ENCODE data around the gene MTCL1. TPM values are rescaled to one million over a fixed set of nuclear protein-coding genes. Genes with fewer than 3 reads are reported as not detected.

The MTCL1 gene
- total RNA-seq, 1 experiment from 2014 or later: 9.8 TPM

- no peaks in the 10 kb centered on the region for H3K27me3 ChIP-seq
- H3K9me3 ChIP-seq (replicated peaks): no peaks in the 10 kb centered on the region
- no peak for DNase-seq
- no peak overlapping the region for H3K27ac ChIP-seq
- H3K36me3 ChIP-seq: no peaks in the 10 kb centered on the region
- H3K4me1 ChIP-seq: no peaks in the 10 kb centered on the region
- no peak overlapping the region for H3K4me3 ChIP-seq
Measured at GRCh38 chr18:8715599-8715998, 10.2 kb downstream of the MTCL1 start.

- DNase-seq: no peak
- H3K27ac ChIP-seq: no peak overlapping the region
- no peaks in the 10 kb centered on the region for H3K27me3 ChIP-seq
Measured at GRCh38 chr18:8717011-8717770, 11.8 kb downstream of the MTCL1 start.

GRCh38 chr18:8718401-8718913, 13.1 kb downstream of the MTCL1 start:
- DNase-seq: no peak
- no peaks in the 10 kb centered on the region for H3K4me1 ChIP-seq
- no peaks in the 10 kb centered on the region for H3K27me3 ChIP-seq
- H3K36me3 ChIP-seq: no peaks in the 10 kb centered on the region
- H3K9me3 ChIP-seq (replicated peaks): no peaks in the 10 kb centered on the region
- no peak overlapping the region for H3K27ac ChIP-seq
- no peak overlapping the region for H3K4me3 ChIP-seq

More at GRCh38 chr18:8717011-8717770, 11.8 kb downstream of the MTCL1 start:
- Histone ChIP-seq H3K9me3 (replicated peaks) (no peaks in the 10 kb centered on the region), H3K36me3 (no peaks in the 10 kb centered on the region), H3K4me1 (no peaks in the 10 kb centered on the region), H3K4me3 (no peak overlapping the region)

DNA sequence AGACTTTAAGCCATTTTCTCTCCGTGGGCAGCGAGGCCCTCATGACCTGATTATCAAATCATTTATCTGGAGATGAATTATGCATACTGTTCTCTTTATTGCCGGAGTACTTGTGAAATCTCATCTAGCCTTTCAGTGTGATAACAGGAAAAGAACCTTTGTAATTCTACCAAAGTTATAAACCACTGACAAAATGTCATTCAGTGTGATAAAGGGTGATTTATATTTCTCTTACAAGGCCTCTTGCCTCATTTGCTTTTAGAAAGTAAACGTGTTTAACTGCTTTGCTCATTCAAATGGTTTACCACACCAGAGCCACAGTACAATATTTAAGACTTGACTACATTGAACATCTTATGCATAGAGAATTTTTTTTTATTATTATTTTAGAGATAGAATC, 13.8 kb downstream of the MTCL1 start:
- Histone ChIP-seq H3K27ac (no peak overlapping the region), H3K27me3 (no peaks in the 10 kb centered on the region), H3K4me3 (no peak overlapping the region), H3K4me1 (no peaks in the 10 kb centered on the region), H3K36me3 (no peaks in the 10 kb centered on the region), H3K9me3 (replicated peaks) (no peaks in the 10 kb centered on the region)
- DNase-seq: no peak

- H3K36me3 ChIP-seq: no peaks in the 10 kb centered on the region
- H3K27me3 ChIP-seq: no peaks in the 10 kb centered on the region
- DNase-seq: no peak
- H3K4me1 ChIP-seq: no peaks in the 10 kb centered on the region
- H3K4me3 ChIP-seq: no peak overlapping the region
- no peaks in the 10 kb centered on the region for H3K9me3 ChIP-seq (replicated peaks)
- H3K27ac ChIP-seq: no peak overlapping the region
Measured at GRCh38 chr18:8720141-8720540, 14.8 kb downstream of the MTCL1 start.

DNA sequence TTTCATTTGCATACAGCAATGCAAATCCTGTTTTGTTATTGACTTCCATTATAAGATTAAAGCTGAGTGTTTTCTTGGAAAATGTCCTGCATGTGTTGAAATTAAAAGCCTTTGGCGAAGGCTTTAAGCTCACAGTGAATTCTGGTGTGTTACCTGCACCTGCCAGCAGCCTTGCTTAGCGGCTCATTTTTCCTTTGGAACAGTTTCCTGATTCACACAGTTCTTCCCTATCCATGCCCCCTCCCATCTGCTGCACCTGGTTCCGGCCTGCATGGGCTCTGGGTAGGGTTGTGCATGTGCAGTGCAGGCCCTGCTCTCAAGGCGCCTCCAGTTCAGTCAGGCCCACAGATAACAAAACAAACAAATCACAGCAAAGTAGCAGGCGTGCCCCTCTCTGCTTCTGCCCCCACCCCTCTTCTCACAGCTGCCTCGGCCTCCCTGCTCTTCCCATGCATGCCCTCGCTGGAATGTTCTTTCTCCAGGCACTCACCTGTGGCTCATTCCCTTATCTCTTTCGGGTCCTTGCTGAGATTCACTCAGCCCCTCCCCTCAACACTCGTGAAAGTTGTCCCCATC, 15.8 kb downstream of the MTCL1 start:
- H3K27me3 ChIP-seq: no peaks in the 10 kb centered on the region
- no peak for DNase-seq
- H3K4me3 ChIP-seq: no peak overlapping the region
- no peaks in the 10 kb centered on the region for H3K9me3 ChIP-seq (replicated peaks)
- H3K27ac ChIP-seq: no peak overlapping the region
- H3K4me1 ChIP-seq: no peaks in the 10 kb centered on the region
- H3K36me3 ChIP-seq: no peaks in the 10 kb centered on the region

- no peaks in the 10 kb centered on the region for H3K36me3 ChIP-seq
- H3K27ac ChIP-seq: no peak overlapping the region
- no peak for DNase-seq
Measured at GRCh38 chr18:8721716-8722115, 16.4 kb downstream of the MTCL1 start.

DNA sequence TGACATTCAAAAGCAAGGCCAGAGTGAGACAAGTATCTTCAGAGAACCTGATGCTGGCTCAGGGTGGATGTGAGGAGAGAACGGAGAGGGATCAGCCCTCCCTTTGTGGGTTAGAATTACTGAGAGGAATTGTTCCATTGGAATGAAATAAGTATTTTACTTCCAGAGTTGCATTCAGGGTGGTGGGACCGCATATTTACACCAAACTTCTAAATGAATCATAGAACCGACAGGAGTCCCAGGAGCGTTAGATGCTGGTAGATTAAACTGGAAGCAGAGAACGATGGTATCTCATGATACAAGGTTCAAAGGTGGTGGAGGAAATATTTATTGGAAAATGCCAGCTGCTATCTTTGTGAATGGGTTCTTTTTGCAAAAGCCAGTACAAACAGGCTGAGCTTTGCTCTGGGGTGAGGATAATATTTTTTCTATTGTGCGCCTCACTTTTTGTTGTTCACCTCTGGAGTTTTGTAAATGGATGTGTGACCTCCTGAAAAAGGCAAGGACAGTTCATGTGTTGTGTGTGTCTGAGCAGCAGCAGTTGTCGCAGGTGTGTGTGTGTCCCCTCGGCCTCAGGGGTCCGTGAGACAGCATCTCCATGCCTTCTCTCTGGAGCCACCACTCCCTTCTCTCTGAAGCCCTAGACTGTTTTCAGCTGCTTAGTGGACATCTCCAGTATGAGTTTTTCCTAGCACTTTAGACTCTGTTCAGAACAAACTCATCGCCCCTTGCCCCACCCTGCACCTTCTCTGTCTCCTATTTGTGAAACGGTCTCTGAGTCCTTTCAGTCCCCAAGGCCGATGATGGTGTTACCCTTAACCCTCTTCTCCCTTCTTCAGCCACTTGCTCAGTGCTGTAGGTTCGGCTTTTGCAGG, 17.8 kb downstream of the MTCL1 start:
- Histone ChIP-seq H3K36me3 (no peaks in the 10 kb centered on the region), H3K4me1 (no peaks in the 10 kb centered on the region), H3K4me3 (no peak overlapping the region), H3K27me3 (no peaks in the 10 kb centered on the region), H3K27ac (no peak overlapping the region), H3K9me3 (replicated peaks) (no peaks in the 10 kb centered on the region)
- no peak for DNase-seq

More at GRCh38 chr18:8721716-8722115, 16.4 kb downstream of the MTCL1 start:
- Histone ChIP-seq H3K27me3 (no peaks in the 10 kb centered on the region), H3K4me1 (no peaks in the 10 kb centered on the region), H3K4me3 (no peak overlapping the region), H3K9me3 (replicated peaks) (no peaks in the 10 kb centered on the region)

DNA sequence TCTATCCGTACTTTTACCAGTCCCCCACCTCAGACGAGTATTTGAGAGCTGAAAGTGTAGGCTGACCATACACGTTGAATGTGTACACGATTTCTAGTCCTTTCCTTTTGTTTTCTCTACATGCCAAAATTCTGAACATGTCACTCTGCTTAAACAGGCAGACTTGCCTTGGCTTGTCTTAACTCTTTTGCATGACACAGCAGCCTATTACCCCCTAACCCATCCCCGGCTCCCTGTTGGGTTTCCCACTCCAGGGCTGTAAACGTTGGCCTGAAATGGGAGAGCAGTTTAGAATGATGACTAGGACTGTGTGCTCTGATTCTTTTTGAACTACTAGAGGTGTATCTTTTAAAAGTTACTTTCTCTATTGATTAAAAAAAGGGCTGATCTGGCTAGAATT, 19.1 kb downstream of the MTCL1 start:
- no peaks in the 10 kb centered on the region for H3K36me3 ChIP-seq
- no peaks in the 10 kb centered on the region for H3K4me1 ChIP-seq
- H3K27ac ChIP-seq: no peak overlapping the region
- no peaks in the 10 kb centered on the region for H3K9me3 ChIP-seq (replicated peaks)
- no peak overlapping the region for H3K4me3 ChIP-seq
- no peaks in the 10 kb centered on the region for H3K27me3 ChIP-seq
- no peak for DNase-seq

DNA sequence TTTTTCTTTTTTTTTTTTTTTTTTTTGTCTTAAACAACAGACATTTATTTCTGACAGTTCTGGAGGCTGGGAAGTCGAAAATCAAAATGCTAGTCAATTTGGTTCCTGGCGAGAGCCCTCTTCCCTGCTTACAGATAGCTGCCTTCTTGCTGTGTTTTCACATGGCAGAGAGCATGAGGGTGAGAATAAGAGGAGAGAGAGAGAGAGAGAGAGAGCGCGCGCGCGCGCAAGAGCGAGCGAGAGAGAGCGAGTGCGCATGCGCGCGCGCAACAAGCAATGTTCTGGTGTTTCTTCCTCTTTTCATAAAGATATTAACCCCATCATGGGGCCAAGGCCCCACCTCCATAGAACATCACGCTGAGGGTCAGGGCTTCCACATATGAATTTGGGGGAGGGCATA, 20.9 kb downstream of the MTCL1 start:
- H3K27ac ChIP-seq: no peak overlapping the region
- H3K4me1 ChIP-seq: no peaks in the 10 kb centered on the region
- no peaks in the 10 kb centered on the region for H3K9me3 ChIP-seq (replicated peaks)
- H3K27me3 ChIP-seq: no peaks in the 10 kb centered on the region
- DNase-seq: no peak
- no peak overlapping the region for H3K4me3 ChIP-seq
- no peaks in the 10 kb centered on the region for H3K36me3 ChIP-seq

DNA sequence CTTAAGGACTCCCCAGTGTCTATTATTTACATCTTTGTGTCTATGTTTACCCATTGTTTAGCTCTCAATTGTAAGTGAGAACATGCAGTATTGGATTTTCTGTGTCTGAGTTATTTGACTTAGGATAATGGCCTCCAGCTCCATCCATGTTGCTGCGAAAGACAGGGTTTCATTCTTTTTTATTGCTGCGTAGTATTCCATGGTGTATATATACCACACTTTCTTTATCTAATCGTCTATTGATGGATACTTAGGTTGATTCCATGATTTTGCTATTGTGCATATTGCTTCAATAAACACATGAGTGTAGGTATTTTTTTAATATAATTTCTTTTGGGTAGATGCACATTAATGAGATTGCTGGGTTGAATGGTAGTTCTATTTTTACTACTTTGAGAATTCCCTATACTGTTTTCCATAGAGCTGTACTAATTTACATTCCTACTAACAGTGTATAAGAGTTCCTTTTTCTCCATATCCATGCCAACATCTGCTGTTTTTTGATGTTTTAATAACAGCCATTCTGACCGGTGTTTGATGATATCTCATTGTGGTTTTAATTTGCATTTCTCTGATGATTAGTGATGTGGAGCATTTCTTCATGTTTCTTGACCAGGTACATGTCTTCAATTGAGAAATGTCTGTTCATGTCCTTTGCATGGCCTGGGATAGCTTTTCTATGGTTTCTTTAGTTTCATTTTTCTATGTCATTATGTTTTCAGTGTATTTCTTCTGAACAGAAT, 21.8 kb downstream of the MTCL1 start:
- Histone ChIP-seq H3K27me3 (no peaks in the 10 kb centered on the region), H3K27ac (no peak overlapping the region), H3K4me1 (no peaks in the 10 kb centered on the region), H3K36me3 (no peaks in the 10 kb centered on the region), H3K4me3 (no peak overlapping the region), H3K9me3 (replicated peaks) (no peaks in the 10 kb centered on the region)
- DNase-seq: no peak

DNA sequence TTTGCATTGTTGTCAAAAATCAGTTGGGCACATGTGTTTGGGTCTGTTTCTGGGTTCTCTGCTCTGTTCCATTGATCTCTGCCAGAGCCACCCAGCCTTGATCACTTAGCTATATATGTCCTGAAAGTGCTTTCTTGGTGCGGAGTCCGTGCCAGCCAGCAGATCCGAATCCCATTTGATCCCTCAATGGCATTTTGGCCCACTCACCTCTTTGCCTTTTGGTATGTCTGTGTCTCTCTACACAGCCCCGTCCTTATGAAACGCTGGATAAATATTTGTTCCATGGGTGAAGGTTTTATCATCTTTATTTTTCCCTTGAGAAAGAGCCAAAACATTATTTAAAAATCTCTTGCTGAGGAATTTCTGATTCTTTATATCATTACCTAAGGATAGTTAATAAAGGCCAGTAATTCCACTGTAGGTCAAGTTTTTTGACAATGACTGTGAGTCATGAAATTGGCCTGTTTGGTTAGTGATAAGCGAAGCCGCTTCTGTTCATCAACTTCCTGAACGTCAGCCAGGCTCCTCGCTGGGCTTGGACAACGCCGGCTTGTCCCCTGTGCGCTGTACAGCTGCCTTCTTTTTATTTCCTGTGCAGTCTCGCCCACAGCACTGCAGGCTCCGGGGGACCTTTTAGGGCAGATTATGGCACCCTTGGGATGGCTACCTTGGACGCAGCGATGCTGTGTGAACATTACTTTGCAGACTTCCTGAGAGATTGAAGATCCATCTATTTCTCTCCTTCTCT, 24.9 kb downstream of the MTCL1 start:
- DNase-seq: no peak
- H3K9me3 ChIP-seq (replicated peaks): no peaks in the 10 kb centered on the region
- no peaks in the 10 kb centered on the region for H3K4me1 ChIP-seq
- H3K27ac ChIP-seq: no peak overlapping the region
- no peak overlapping the region for H3K4me3 ChIP-seq
- H3K36me3 ChIP-seq: no peaks in the 10 kb centered on the region
- H3K27me3 ChIP-seq: no peaks in the 10 kb centered on the region

GRCh38 chr18:8732442-8733360, 27.3 kb downstream of the MTCL1 start:
- no peak overlapping the region for H3K27ac ChIP-seq
- H3K4me1 ChIP-seq: no peaks in the 10 kb centered on the region
- no peaks in the 10 kb centered on the region for H3K27me3 ChIP-seq
- no peaks in the 10 kb centered on the region for H3K9me3 ChIP-seq (replicated peaks)
- no peaks in the 10 kb centered on the region for H3K36me3 ChIP-seq
- no peak for DNase-seq
- H3K4me3 ChIP-seq: no peak overlapping the region
